Fibroblast of lung (primary cell): Measurements from ENCODE around the gene TMC3.

ENCODE experiments used
- CTCF ChIP-seq, 2 donors: IDR thresholded peaks in 1 of 2; conservative IDR thresholded peaks in 1 of 2; 1 replicate in 1 of 2; 2 replicates in 1 of 2; pipeline ENCODE4 v1.5.1; 2011 to 2012; ENCODE audit warnings: low read length in 2 of 2, control low read depth in 1 of 2, inconsistent platforms in 1 of 2, low read depth in 1 of 2, mild to moderate bottlenecking in 1 of 2
- EZH2 ChIP-seq: IDR thresholded peaks from 2 replicates; pipeline ENCODE4 v1.5.1; 2012; ENCODE audit warnings: low read length, control low read depth, mild to moderate bottlenecking; ENCODE audit errors: missing control alignments

GRCh38 chr15:81398456-81398855, 24.4 kb upstream of the TMC3 start:
- no peak for TF ChIP-seq EZH2
- no peak for TF ChIP-seq CTCF (conservative IDR thresholded peaks at IDR 0.05 in 1 of 2, IDR thresholded peaks at IDR 0.05 in 1 of 2; ENCODE audit: low read depth in 1 of 2, low read length in 2 of 2)
